Measurements from ENCODE around the gene ACSM6.
"Not testable (repeated sequence)": the region's sequence is repeated elsewhere in the genome, so short reads cannot be mapped to it uniquely, and the experiment has no call there.

The ACSM6 gene

GRCh38 chr10:95193944-95194343 lies at the start of gene ACSM6:
ACSM6 (plus strand) TSS chr10:95194238; CDS start chr10:95194486, 248 bp downstream.
- DNase-seq (ENCODE audit: low read depth): no peak

- DNase-seq (ENCODE audit: low read depth): no peak
Measured at GRCh38 chr10:95168694-95169093, 25.3 kb upstream of the ACSM6 start.

- no peak for DNase-seq (ENCODE audit: low read depth)
Measured at GRCh38 chr10:95169522-95169921, 24.5 kb upstream of the ACSM6 start.

GRCh38 chr10:95170790-95171189 lies 23.2 kb upstream of the ACSM6 start:
- no peak for DNase-seq (ENCODE audit: low read depth)

GRCh38 chr10:95171336-95171735 lies 22.7 kb upstream of the ACSM6 start:
- DNase-seq (ENCODE audit: low read depth): no peak

- no peak for DNase-seq (ENCODE audit: low read depth)
Measured at GRCh38 chr10:95172851-95173250, 21.2 kb upstream of the ACSM6 start.

GRCh38 chr10:95176101-95176500 lies 17.9 kb upstream of the ACSM6 start:
- DNase-seq (ENCODE audit: low read depth): no peak

GRCh38 chr10:95177429-95177828 lies 16.6 kb upstream of the ACSM6 start:
- DNase-seq (ENCODE audit: low read depth): no peak

GRCh38 chr10:95178266-95178665 lies 15.8 kb upstream of the ACSM6 start:
- no peak for DNase-seq (ENCODE audit: low read depth)

GRCh38 chr10:95178797-95179196 lies 15.2 kb upstream of the ACSM6 start:
- DNase-seq (ENCODE audit: low read depth): no peak

- DNase-seq (ENCODE audit: low read depth): no peak
Measured at GRCh38 chr10:95181726-95182125, 12.3 kb upstream of the ACSM6 start.

- no peak for DNase-seq (ENCODE audit: low read depth)
Measured at GRCh38 chr10:95183271-95184230, 10.5 kb upstream of the ACSM6 start.

GRCh38 chr10:95187617-95188016 lies 6.4 kb upstream of the ACSM6 start:
- DNase-seq (ENCODE audit: low read depth): no peak

GRCh38 chr10:95188593-95188992 lies 5.4 kb upstream of the ACSM6 start:
- DNase-seq (ENCODE audit: low read depth): no peak

GRCh38 chr10:95196046-95196445 lies 2.0 kb downstream of the ACSM6 start:
- no peak for DNase-seq (ENCODE audit: low read depth)

GRCh38 chr10:95201736-95202135 lies 7.7 kb downstream of the ACSM6 start:
- no peak for DNase-seq (ENCODE audit: low read depth)

- DNase-seq (ENCODE audit: low read depth): not testable (repeated sequence)
Measured at GRCh38 chr10:95202865-95203264, 8.8 kb downstream of the ACSM6 start.

- no peak for DNase-seq (ENCODE audit: low read depth)
Measured at GRCh38 chr10:95208702-95209391, 14.8 kb downstream of the ACSM6 start.

GRCh38 chr10:95209509-95210127 lies 15.6 kb downstream of the ACSM6 start:
- no peak for DNase-seq (ENCODE audit: low read depth)

GRCh38 chr10:95211606-95212279 lies 17.7 kb downstream of the ACSM6 start:
- DNase-seq (ENCODE audit: low read depth): no peak

- DNase-seq (ENCODE audit: low read depth): no peak
Measured at GRCh38 chr10:95214369-95214768, 20.3 kb downstream of the ACSM6 start.

GRCh38 chr10:95214793-95215192 lies 20.8 kb downstream of the ACSM6 start:
- no peak for DNase-seq (ENCODE audit: low read depth)
